OCI-LY3 (cell line): ENCODE data around the gene AP5B1.

Experiments used
- H2AFZ ChIP-seq: fragments of 200-600, 300-600 bp; shearing (Covaris generic); 2 replicates; pipeline ENCODE4 v1.6.0; 2014; ENCODE audit warnings: antibody characterized with exemption, low read depth, low read length
- H3K27ac ChIP-seq: fragments of 200-600, 300-600 bp; sonication (generic); 2 replicates; pipeline ENCODE4 v1.5.1; 2014; ENCODE audit warnings: mild to moderate bottlenecking, low read length, moderate library complexity, mixed read lengths
- H3K27me3 ChIP-seq: fragments of 200-600, 300-600 bp; sonication (generic); 2 replicates; pipeline ENCODE4 v1.6.1; 2014; ENCODE audit warnings: low read depth, low read length, mixed read lengths
- H3K36me3 ChIP-seq: fragments of 200-600, 300-600 bp; sonication (generic); replicated peaks from 2 replicates; pipeline ENCODE3; 2014; ENCODE audit warnings: low read depth, low read length, mixed read lengths
- H3K4me1 ChIP-seq: fragments of 300-600, 200-600 bp; sonication (generic); 2 replicates; pipeline ENCODE4 v1.6.1; 2014; ENCODE audit warnings: low read length, mixed read lengths
- H3K4me2 ChIP-seq: fragments of 200-600, 300-600 bp; sonication (generic); 2 replicates; pipeline ENCODE4 v1.6.1; 2014; ENCODE audit warnings: low read length, mixed read lengths
- H3K4me3 ChIP-seq: fragments of 300-600, 200-600 bp; sonication (generic); 2 replicates; pipeline ENCODE4 v1.5.1; 2014; ENCODE audit warnings: antibody characterized with exemption, mild to moderate bottlenecking, low read length, moderate library complexity
- H3K79me2 ChIP-seq: fragments of 300-600, 200-600 bp; shearing (Covaris generic); 2 replicates; pipeline ENCODE4 v1.6.1; 2014; ENCODE audit warnings: mild to moderate bottlenecking, low read length, mixed read lengths
- H3K9ac ChIP-seq: fragments of 300-600, 200-600 bp; shearing (Covaris generic); 2 replicates; pipeline ENCODE4 v1.6.0; 2014; ENCODE audit warnings: mild to moderate bottlenecking, low read length, moderate library complexity
- H3K9me3 ChIP-seq: fragments of 200-600, 300-600 bp; shearing (Covaris generic); 2 replicates; pipeline ENCODE4 v1.6.1; 2014; ENCODE audit warnings: low read length, mixed read lengths; ENCODE audit not compliant: insufficient read depth
- H4K20me1 ChIP-seq: fragments of 200-600, 300-600 bp; sonication (generic); 2 replicates; pipeline ENCODE4 v1.6.1; 2016; ENCODE audit warnings: low read length, mixed read lengths; ENCODE audit not compliant: insufficient read depth
- EZH2phosphoT487 ChIP-seq: fragments of 200-600 bp; shearing (Covaris generic); IDR thresholded peaks from 2 replicates; pipeline ENCODE4 v1.6.1; 2018; ENCODE audit warnings: antibody characterized with exemption, mixed run types, low read depth
- TF ChIP-seq, protein P1 (sequence below): fragments of 200-600, 300-600 bp; sonication (generic); IDR thresholded peaks from 2 replicates; pipeline ENCODE4 v1.5.1; 2014; ENCODE audit warnings: antibody characterized with exemption, low read length, low read depth

Gene AP5B1, protein sequence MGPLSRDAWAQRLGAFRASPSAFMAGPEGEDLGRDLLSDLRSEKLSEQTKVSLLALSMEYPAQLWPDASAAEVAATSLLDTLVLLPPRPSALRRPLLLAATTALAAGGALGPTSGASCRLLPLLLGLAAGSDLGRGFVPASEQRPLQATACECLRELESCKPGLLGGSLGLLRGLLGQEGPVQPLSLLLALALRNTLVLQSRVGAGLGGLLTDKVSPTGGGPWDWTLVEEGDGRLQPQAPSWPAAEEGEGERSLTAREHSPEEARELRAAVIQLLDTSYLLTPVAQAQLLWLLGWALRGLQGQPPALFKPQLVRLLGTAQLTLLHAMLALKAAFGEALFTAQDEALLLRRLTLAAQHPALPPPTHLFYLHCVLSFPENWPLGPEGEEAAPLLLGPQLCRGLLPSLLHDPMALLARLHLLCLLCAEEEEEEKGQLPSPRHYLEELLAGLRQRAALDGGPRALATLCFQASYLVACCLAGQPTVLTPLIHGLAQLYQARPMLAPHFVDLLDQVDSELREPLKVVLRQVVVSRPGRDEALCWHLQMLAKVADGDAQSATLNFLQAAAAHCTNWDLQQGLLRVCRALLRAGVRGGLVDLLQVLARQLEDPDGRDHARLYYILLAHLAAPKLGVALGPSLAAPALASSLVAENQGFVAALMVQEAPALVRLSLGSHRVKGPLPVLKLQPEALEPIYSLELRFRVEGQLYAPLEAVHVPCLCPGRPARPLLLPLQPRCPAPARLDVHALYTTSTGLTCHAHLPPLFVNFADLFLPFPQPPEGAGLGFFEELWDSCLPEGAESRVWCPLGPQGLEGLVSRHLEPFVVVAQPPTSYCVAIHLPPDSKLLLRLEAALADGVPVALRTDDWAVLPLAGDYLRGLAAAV

DNA sequence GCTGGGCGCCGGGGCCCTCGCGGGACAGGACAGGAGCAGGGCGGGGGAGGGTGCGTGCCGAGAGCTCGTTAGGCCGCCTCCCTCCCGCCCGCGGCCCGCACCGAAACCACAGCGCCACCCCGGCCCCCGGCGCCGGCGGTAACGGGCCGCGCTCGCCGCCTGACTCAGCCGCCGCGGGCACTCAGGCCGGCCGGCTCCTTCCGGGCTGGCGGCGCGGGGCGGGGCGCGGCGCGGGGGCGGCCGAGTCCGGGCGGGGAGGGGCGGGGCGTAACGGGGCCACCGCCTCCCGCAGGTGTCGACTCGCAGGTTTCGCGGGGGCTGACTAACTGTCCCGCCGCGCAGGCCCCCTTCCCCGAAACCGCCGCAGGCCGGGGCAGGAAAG is at the start of gene AP5B1:
TSS of gene AP5B1 (minus strand) at position 207 of the 382 bp plus-strand sequence. CDS start 385 bp downstream, outside the sequence.
- peaks cover 27% of the 10 kb centered on the region for H3K36me3 ChIP-seq
- no peaks in the 10 kb centered on the region for H3K27me3 ChIP-seq
- H3K27ac ChIP-seq: peak within 1 kb of the TSS; percentile 55
- H2AFZ ChIP-seq: peak within 1 kb of the TSS; percentile 92
- peak within 1 kb of the TSS; percentile 97 for H3K4me2 ChIP-seq
- peak within 1 kb of the TSS; percentile 90 for H3K4me3 ChIP-seq
- H3K79me2 ChIP-seq: peaks cover 28% of the 10 kb centered on the region
- no peaks in the 10 kb centered on the region for H3K9me3 ChIP-seq
- H3K9ac ChIP-seq: peak within 1 kb of the TSS; percentile 92
- peaks cover 20% of the 10 kb centered on the region for H4K20me1 ChIP-seq
- TF ChIP-seq, protein P1, sequence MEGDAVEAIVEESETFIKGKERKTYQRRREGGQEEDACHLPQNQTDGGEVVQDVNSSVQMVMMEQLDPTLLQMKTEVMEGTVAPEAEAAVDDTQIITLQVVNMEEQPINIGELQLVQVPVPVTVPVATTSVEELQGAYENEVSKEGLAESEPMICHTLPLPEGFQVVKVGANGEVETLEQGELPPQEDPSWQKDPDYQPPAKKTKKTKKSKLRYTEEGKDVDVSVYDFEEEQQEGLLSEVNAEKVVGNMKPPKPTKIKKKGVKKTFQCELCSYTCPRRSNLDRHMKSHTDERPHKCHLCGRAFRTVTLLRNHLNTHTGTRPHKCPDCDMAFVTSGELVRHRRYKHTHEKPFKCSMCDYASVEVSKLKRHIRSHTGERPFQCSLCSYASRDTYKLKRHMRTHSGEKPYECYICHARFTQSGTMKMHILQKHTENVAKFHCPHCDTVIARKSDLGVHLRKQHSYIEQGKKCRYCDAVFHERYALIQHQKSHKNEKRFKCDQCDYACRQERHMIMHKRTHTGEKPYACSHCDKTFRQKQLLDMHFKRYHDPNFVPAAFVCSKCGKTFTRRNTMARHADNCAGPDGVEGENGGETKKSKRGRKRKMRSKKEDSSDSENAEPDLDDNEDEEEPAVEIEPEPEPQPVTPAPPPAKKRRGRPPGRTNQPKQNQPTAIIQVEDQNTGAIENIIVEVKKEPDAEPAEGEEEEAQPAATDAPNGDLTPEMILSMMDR: no peak
- no peak for TF ChIP-seq EZH2phosphoT487
- H3K4me1 ChIP-seq: peaks cover 23% of the 10 kb centered on the region

DNA sequence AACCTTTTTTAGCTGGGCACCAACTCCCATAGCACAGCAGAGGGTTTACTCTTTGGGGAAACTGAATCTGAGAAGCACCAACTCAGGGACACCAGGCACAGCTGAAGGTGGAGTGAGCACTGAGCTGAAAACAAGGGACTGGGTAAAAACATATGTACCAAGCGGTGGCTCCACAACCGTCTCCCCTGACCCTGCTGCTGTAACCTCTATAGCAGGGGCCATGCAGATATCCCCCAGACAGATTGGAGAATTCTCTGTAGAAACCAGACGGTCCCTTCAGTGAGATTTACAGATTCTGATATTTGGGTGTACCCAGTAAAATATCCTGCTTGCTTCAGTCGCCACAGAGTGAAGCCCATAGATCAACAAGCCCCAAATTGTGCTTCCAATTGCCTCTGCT is 48.7 kb upstream of the AP5B1 start:
- Histone ChIP-seq H3K79me2 (no peaks in the 10 kb centered on the region), H3K36me3 (no peaks in the 10 kb centered on the region), H3K27me3 (peaks cover 19% of the 10 kb centered on the region), H2AFZ (no peak overlapping the region), H3K9ac (no peak overlapping the region), H3K27ac (no peak overlapping the region), H3K4me1 (peaks cover 4% of the 10 kb centered on the region), H3K4me3 (no peak overlapping the region), H4K20me1 (no peaks in the 10 kb centered on the region), H3K4me2 (no peak overlapping the region), H3K9me3 (no peaks in the 10 kb centered on the region)
- TF ChIP-seq EZH2phosphoT487: no peak
- TF ChIP-seq, protein P1: no peak

GRCh38 chr11:65826984-65827735 is 46.4 kb upstream of the AP5B1 start:
- Histone ChIP-seq H3K27me3 (peaks cover 18% of the 10 kb centered on the region), H3K36me3 (no peaks in the 10 kb centered on the region), H3K9me3 (no peaks in the 10 kb centered on the region), H3K79me2 (no peaks in the 10 kb centered on the region), H4K20me1 (no peaks in the 10 kb centered on the region), H3K4me1 (peaks cover 4% of the 10 kb centered on the region), H3K4me2 (no peak overlapping the region), H3K27ac (no peak overlapping the region), H3K9ac (no peak overlapping the region), H2AFZ (no peak overlapping the region), H3K4me3 (no peak overlapping the region)
- TF ChIP-seq, protein P1: no peak
- TF ChIP-seq EZH2phosphoT487: no peak
